Glomerular visceral epithelial cell (primary cell): Measurements from ENCODE around the gene ENOPH1.
"Not testable (repeated sequence)": the region's sequence is repeated elsewhere in the genome, so short reads cannot be mapped to it uniquely, and the experiment has no call there.

Experiments
- DNase-seq: peaks from one replicate; pipeline ENCODE4 v3.0.0-alpha.2; 2016; ENCODE audit errors: extremely low spot score

The ENOPH1 gene

DNA sequence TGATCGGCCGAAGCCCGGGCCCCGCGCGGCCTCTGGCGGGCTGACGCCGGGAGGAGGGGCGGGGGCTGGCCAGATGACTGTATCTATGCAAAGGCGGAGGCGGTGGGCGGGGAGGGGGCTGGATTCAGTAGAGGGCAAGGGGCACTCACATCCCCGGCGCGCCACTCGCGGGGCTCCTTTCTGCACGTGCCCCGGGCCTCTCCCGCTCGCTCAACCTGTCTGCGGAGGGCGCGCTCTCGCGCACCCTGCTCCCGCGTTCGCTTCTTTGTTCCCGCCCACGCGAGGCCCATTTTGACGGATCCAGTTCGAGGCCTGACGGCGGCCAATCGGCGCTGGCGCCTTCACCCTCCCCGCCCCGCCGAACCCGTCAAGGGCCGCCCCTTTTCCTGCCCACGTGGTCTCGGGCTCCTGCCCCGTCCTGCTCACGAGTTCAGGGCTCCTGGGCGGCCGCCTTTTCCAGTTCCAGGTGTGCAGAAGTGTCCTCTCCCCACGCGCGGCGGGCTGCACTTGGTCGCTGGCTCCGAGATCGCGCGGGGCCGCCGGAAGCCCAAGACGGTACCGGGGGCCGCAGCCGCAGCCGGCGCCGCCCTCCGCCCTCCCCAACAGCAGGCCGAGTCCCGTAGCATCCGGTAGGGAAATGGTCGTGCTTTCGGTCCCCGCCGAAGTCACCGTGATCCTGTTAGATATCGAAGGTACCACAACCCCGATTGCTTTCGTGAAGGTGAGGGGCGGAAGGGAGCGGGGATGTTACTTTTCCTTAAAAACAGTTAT, at the start of gene ENOPH1, which contains the start of gene HNRNPDL:
TSS of gene ENOPH1 (plus strand) at position 398 of the 771 bp plus-strand sequence. CDS start at position 638, 240 bp downstream.
TSS of gene HNRNPDL (minus strand) at position 270 of the 771 bp plus-strand sequence. CDS start 772 bp downstream, outside the sequence.
- DNase-seq = peak; percentile 97

DNA sequence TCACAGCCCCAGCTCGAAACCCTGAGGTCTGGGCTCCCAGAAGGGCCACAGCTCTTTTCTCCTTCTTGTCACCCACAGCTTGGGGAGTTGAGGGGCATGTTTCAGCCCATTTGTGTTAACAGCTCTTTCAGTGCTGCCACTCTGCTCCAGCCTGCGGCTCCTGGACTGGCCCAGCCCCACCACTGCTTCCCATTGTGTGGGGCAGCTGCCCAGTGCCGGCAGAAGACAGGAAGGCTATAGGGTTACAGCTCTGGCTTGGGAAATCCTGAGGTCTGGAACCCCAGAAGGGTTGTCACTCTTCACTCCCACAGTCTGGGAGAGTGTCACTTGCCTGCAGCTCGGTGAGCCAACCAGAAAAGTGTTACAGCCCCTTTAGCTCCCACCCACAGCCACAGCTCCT, 49.6 kb upstream of the ENOPH1 start:
- no peak for DNase-seq

DNA sequence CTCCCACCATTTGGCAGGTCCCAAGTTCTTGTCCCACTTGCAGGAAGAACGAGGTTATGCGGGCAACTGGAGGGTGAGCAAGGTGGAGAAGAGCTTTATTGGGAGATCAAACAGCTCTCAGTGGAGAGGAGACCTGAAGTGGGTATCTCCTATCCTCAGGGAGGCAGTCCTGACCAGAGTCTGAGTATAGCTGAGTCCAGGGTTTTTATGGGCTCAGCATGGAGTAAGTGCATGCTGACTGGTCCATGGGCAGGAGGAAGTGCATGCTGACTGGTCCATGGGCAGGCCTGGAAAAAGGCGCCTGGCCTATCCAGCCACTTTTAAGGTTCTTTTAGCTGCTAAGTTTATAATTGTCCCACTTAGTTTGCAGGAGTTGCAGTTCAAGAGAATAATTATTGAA, 49.2 kb upstream of the ENOPH1 start:
- DNase-seq = no peak

DNA sequence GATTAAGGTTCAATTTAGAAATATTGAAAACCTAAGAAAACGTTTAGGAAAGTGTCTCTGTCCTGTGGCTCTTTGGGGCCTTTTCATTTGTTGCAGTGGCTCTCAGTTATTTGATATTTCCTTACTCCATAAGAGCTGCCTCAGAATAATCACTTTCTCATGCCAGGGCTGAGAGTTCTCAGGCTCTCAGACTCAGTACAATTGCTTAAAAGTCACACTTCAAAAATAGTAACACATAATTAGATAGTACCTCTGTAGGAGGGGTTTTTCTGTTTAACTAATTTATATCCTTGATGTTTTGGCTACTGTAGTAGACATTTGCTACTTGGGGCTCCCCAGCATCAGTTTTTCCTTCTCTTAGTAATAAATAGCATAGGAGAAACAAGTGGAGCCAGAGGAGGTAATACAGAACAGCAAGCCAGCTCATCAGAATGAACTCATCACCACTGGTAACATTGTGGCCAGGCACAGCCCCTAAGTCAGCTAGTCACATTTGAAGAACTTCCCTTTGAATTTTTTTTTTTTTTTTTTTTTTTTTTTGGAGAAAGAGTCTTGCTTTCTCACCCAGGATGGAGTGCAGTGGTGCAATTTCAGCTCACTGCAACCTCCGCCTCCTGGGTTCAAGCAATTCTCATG, 48.6 kb upstream of the ENOPH1 start:
- no peak for DNase-seq

DNA sequence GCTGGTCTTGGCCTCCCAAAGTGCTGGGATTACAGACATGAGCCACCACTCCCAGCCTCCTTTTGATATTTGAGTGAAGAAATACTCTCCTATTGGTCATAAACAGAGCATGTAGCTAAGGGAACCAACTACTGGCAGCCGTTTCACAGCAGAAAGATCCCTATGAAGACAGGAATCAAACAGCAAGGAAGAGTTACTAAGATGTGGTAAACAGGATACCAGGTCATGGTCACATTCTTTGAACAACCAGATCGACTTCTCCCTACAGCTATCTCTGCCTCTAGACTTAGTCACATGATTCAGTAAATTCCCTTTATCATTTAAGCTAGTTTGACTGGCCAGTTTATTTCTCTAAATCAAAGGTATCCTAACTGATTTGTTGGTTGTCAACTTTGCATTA, 47.6 kb upstream of the ENOPH1 start:
- no peak for DNase-seq

DNA sequence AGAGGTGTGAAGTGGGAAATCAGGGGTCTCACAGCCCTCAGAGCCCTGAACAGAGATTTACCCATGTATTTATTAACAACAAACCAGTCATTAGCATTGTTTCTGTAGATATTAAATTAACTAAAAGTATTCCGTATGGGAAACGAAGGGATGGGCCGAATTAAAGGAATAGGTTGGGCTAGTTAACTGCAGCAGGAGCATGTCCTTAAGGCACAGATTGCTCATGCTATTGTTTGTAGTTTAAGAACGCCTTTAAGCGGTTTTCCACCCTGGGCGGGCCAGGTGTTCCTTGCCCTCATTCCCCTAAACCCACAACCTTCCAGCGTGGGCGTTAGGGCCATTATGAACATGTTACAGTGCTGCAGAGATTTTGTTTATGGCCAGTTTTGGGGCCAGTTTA, 44.1 kb upstream of the ENOPH1 start:
- DNase-seq = not testable (repeated sequence)

DNA sequence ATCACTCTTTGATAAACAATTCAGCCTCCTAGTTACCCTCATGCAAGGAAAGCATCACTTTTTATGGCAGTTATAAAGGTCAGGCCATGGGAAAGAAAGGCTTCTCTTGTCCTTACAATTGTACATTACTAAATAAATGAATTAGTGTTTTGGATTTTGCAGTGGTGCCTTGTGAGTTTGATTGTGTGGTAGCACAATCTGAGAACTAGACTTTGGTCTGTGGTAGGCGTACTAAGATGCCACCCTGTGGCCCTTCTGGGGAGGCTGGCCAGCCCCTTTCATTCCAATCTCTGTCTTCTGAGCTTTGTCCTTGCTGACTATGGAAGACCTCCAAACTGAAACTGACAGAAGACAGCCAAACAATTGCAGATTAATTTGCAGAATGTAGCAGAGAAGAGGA, 42.0 kb upstream of the ENOPH1 start:
- DNase-seq = no peak

DNA sequence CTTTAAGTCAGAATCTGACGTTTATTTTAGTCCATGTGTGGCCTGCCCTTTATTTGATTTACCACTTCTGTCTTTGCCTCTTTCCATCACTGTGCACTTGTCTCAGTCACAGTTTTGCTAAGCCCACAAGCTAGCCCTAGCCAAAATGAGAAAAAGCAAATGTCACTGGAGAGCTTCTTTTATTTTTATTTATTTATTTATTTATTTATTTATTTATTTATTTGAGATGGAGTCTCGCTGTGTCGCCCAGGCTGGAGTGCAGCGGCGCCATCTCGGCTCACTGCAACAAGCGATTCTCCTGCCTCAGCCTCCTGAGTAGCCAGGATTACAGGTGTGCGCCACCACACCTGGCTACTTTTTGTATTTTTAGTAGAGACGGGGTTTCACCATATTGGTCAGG, 40.3 kb upstream of the ENOPH1 start:
- not testable (repeated sequence) for DNase-seq

DNA sequence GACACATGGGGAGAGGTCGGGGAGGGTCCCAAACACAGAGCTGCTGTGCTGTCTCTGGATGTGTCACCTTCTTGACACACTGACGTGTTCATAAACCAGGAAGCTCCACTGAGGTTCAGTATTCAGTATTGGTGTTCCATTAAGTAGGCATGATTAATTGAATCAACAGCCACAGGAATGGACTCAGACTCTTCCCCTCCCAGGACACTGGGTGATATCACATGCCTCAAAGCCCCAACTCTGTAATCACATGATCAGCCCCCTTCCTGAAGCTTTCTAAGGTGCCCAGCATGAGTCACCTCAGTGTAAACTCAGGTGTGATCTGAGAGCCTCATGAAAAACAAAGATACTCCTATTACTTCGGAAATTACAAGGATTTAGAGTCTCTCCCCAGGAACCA, 35.5 kb upstream of the ENOPH1 start:
- DNase-seq = peak; percentile 42

DNA sequence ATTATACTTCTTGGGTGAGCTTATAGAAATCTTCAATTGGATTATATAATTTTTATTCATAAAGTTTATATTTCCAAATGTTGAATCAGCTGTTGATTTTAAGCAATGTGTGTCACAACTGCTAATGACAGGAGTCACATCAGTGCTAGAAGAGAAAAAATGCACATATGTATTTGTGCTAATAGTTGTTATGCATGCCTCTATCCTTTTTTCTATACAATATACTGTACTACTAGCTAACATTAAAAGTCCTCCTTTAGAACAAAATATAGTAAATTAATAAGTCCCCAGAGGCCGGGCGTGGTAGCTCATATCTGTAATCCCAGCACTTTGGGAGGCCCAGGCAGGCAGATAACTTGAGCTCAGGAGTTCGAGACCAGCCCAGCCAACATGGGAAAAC, 32.9 kb upstream of the ENOPH1 start:
- DNase-seq = no peak

DNA sequence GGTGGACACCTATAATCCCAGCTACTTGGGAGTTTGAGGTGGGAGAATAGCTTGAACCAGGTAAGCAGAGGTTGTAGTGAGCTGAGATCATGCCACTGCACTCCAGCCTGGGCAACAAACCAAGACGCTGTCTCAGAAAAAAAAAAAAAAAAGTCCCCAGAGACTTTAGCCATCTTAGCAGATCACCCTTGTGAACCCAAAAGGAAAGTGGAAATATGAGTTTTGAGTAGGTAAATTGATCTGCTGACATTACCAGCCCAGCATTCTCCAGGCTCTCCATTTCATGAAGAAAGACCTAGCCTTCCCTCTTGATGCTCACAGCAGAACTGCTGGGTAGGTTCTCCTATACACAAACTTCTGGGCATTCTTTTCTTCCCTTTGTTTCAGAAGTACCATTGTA, 32.1 kb upstream of the ENOPH1 start:
- no peak for DNase-seq

DNA sequence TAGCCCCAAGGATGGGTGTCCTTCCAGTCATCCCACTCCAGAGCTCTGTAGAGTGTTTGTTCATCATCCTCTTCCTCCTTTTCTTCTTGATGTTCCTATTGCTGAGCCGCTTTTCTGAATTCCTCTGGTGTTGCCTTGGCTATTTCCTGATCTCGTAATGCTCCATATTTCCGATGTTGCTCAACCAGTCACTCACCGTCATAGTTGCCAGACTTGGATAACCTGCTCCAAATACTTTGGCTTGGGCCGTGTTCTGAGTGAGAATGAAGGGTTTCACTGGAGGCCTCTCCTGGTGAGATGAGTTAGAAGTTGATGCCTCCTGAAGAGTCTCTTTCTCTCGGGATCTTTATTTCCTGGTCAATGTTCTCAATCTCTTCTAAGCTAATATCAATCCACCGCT, 28.8 kb upstream of the ENOPH1 start:
- DNase-seq = no peak

DNA sequence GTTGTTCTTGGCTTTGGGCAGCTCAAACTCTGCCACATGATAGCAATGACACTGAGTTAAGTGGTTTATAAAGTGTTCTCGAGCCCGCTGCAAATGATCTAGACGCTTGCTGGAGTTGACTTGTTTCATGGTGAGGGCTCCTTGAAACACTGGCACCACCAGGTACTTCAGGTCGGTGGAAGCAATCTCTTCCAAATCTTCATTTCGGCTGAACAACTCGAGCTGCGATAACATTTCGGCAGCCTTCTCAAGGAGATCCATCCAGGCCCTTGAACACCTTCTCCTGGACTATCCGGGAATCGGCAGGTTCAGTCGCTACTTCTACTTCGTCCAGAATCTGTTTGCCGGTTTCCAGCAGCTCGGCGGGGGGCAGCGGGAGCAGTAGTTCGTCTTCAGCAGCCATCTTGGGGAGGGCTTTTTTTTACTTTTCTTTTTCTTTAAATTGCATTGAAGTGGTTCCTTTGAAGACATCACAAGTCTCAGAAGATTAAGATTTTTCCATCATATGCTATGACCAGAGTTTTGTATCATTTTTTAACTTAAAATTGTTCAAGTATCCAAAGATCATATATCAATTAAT, 28.1 kb upstream of the ENOPH1 start:
- no peak for DNase-seq

DNA sequence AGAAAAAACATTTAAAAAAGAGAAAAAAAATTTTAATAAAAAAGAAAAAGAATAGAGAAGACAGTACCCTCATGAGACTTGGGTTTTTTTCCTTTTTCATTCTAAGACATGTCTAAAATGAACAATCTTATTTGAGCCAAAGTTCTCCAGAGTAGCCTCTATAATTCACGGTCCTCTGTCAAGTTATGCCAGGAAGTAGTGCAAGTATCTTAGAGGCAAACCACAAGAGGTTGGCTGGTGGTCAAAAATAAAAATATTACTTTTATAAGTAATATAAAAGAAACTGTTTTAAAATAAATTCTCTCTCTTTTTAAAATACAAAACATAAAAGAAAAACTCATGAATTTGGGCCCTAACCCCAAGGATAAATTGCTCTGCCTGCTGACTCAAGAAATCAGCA, 26.7 kb upstream of the ENOPH1 start:
- no peak for DNase-seq

DNA sequence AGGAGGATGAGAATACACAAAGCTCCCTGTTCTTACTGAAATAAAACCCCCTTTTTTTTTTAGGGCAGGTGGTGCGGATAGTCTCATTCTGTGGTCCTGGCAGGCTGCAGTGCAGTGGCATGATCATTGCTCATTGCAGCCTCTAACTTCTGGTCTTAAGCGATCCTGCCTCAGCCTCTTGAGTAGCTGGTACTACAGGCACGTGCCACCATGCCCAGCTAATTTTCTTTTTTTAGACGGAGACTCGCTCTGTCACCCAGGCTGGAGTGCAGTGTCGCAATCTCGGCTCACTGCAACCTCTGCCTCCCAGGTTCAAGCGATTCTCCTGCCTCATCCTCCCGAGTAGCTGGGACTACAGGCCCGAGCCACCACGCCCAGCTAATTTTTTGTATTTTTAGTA, 15.3 kb upstream of the ENOPH1 start:
- DNase-seq = not testable (repeated sequence)

DNA sequence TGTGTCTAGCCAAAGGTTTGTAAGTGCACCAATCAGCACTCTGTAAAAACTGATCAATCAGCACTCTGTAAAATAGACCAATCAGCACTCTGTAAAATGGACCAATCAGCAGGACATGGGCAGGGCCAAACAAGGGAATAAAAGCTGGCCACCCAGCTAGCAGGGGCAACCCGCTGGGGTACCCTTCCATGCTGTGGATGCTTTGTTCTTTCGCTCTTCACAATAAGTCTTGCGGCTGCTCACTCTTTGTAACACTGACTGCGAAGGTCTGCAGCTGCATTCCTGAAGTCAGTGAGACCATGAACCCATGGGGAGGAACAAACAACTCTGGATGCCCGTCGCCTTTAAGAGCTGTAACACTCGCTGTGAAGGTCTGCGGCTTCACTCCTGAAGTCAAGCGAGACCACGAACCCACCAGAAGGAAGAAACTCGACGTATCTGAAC, 14.4 kb upstream of the ENOPH1 start:
- no peak for DNase-seq

DNA sequence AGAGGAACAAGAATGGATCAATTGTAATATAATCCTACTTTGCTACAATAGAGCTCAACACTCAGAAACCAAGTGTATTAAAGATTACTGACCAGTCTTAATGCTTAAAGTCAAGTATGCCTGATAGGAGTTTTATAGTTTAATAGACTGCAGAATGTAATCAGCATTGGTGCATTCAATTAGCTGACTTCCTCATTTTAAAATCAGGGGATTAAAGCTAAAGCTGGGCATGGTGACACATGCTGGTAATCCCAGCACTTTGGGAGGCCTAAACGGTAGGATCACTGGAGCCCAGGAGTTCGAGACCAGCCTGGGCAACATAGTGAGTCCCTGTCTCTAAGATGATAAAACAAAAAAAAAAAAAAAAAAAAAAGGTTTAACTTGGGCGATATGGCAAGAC, 10.9 kb upstream of the ENOPH1 start:
- no peak for DNase-seq

DNA sequence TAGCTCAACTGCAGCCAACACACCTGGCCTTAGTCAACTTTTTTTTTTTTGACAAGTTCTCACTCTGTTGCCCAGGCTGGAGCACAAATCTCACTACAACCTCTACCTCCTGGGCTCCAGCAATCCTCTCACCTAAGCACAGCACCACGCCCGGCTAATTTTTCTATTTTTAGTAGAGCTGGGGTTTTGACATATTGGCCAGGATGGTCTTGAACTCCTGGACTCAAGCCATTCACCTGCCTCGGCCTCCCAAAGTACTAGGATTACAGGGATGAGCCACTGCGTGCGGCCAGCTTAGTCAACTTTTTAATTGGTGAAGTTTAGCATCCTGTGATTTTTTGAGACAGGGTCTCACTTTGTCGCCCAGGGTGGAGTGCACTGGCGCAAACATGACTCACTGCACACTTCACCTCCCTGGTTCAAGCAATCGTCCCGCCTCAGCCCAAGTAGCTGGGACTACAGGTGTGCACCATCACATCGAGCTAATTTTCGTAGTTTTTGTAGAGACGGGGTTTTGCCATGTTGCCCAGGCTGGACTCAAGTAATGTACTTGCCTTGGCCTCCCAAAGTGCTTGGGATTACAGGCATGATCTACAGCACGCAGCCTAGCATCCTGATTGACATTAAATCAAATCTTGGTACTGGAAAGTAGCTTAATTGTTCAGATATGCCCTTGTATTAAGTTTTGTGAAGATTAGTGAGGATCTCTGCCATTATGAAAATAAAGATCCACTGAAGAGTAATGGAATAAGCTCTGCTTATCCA, 8.4 kb upstream of the ENOPH1 start:
- DNase-seq = peak; percentile 24

DNA sequence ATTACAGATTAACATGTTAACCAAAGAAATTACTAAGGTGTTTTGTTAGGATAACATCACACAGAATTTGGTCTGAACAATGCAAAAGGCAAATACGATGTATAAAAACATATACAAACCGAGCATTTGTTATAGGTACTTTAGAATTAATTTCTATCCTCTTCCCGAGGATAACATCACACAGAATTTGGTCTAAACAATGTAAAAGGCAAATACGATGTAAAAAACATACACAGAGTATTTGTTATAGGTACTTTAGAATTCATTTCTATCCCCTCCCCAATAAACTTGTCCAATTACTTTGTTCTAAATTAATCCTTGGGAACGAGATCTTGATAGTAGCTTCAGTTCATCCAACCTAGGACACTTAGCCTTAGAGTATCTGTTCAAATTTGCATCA, 7.8 kb upstream of the ENOPH1 start:
- DNase-seq = no peak

DNA sequence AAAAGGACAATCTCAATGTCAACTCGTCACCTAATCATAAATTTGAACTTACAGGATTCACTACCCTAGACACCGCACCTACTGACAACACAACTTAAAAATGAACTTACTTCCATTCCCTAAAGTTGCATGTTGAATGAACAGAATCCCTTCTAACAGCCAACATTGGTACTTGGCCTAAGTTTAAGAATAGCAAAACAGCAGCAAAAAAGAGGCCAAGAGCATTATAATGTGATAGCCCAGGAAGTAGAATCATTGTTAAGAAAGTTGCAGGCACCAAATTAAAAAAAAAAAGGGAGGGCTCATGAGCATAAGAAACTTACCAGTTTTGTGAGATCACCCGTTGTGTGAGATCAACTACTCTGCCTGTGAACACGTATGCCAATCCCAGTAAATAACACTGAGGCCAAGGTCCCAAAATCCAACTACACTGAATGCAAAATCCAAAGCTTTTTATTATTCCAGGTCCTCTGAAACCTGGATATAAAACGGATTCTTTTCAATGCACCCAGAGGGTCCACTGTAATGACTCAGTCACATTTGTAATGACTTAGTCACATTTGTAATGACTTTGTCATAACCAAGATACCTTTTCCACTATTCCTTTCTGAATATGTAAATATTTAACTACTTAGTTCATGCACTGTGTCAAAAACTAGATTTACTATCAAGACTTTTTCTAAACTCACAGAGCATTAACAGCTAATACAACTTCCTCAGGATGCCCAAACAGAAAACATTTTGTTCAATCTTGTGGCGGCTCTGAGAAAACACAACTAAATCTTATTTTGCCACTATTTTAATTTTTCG, 6.9 kb upstream of the ENOPH1 start:
- peak; percentile 74 for DNase-seq

DNA sequence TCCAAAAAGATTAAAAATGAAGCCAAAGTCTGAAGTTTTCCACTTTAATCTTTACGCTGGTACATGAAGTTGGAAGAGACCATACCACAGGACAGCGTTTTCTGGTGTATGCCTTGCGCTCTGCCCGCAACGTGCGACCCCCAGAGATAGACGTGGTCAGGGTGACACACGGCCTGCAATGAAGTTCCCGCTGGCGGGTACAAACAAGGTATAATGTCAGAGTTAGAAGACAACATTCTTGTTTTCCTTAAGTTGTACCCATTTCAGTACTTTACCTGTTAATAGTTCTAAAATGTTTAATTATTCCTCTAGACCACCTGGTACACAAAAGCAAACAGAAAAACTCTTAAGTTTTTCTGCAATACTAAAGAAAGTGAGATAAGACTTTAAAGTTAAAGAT, 4.9 kb upstream of the ENOPH1 start:
- no peak for DNase-seq
